Measurements from ENCODE around the gene PCSK5. TPM values are rescaled to one million over a fixed set of nuclear protein-coding genes. Genes with fewer than 3 reads are reported as not detected.
"Not testable (repeated sequence)": the region's sequence is repeated elsewhere in the genome, so short reads cannot be mapped to it uniquely, and the experiment has no call there.

PCSK5 gene
- total RNA-seq, 2 donors from 2014 or later = 9.4 to 12.0 TPM

GRCh38 chr9:76314321-76314720, 423.8 kb downstream of the PCSK5 start:
- H3K9me3 ChIP-seq (ENCODE audit: control insufficient read depth, low read length, poor library complexity, severe bottlenecking) = no peaks in the 10 kb centered on the region
- H3K4me3 Mint-ChIP-seq = no peak overlapping the region
- H3K36me3 Mint-ChIP-seq (ENCODE audit: low read depth) = no peaks in the 10 kb centered on the region
- ATAC-seq (no peak), DNase-seq (no peak)
- H3K27ac Mint-ChIP-seq = no peak overlapping the region
- H3K27me3 Mint-ChIP-seq = peaks cover 19% of the 10 kb centered on the region
- H3K4me1 Mint-ChIP-seq = no peaks in the 10 kb centered on the region

DNA sequence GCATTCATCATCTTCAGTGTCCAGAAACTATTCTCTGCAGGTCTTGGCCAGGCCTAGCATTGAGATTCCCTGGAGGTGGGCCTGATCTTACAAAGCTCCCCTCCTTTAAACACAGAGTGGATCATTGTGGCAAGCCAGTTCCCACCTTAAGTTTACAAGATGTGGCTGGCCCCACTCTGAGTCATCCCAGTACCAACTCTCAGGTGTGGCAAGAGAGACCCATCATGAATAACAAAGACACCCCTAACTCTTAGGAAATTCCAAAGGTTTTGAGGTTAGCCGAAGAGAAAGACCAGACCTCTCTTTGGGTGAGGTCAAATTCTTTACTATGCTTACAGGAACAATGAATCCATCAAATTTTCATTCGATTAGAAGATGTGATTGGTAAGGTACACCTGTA, 425.6 kb downstream of the PCSK5 start:
- peaks cover under 1% of the 10 kb centered on the region for H3K36me3 Mint-ChIP-seq (ENCODE audit: low read depth)

DNA sequence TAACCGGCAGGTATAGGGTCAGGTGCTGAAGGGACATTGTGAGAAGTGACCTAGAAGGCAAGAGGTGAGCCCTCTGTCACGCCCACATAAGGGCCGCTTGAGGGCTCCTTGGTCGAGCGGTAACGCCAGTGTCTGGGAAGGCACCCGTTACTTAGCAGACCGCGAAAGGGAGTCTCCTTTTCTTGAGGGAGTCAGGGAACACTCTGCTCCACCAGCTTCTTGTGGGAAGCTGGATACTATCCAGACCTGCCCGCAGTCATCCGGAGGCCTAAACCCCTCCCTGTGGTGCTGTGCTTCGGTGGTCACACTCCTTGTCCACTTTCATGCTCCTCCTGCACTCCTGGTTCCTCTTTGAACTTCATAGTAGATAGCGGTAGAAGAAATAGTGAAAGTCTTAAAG, 429.0 kb downstream of the PCSK5 start:
- not testable (repeated sequence) for H3K4me1 Mint-ChIP-seq; H3K27ac Mint-ChIP-seq; ATAC-seq; H3K4me3 Mint-ChIP-seq; H3K36me3 Mint-ChIP-seq (ENCODE audit: low read depth); H3K9me3 ChIP-seq (ENCODE audit: control insufficient read depth, low read length, poor library complexity, severe bottlenecking); DNase-seq
- H3K27me3 Mint-ChIP-seq = peaks cover 37% of the 10 kb centered on the region

More for the DNA sequence above, 425.6 kb downstream of the PCSK5 start:
- Mint-ChIP-seq H3K4me3 (no peak overlapping the region), H3K4me1 (no peaks in the 10 kb centered on the region), H3K27me3 (peaks cover 13% of the 10 kb centered on the region), H3K27ac (no peak overlapping the region)
- DNase-seq (no peak), ATAC-seq (no peak)
- no peaks in the 10 kb centered on the region for H3K9me3 ChIP-seq (ENCODE audit: control insufficient read depth, low read length, poor library complexity, severe bottlenecking)

DNA sequence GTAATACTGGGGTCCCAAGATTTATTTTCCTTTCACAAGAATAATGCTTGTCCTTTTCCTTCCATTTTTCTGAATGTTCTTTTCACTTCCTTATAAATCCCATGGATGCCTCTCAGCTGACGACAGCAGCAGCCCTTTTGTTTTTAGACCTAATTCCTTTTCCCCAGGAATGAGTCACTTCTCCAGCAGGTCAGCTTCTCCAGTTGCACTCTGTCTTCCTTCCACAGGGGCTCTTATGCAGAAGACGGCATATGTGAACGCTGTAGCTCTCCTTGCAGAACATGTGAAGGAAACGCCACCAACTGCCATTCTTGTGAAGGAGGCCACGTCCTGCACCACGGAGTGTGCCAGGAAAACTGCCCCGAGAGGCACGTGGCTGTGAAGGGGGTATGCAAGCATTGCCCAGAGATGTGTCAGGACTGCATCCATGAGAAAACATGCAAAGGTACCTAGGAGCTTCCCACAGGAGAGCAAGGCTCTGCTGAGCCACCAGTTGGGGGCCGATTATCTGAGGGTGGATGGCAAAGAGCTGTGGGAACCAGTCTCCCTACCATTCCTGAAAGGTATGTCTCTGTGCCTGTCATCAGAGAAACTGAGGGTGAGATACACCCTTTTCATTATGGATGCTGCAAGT, 430.8 kb downstream of the PCSK5 start:
- Mint-ChIP-seq H3K36me3 (ENCODE audit: low read depth) (peaks cover 2% of the 10 kb centered on the region), H3K27me3 (peaks cover 40% of the 10 kb centered on the region), H3K4me3 (no peak overlapping the region), H3K4me1 (peaks cover 2% of the 10 kb centered on the region), H3K27ac (no peak overlapping the region)
- DNase-seq (no peak), ATAC-seq (no peak)
- H3K9me3 ChIP-seq (ENCODE audit: control insufficient read depth, low read length, poor library complexity, severe bottlenecking) = no peaks in the 10 kb centered on the region

DNA sequence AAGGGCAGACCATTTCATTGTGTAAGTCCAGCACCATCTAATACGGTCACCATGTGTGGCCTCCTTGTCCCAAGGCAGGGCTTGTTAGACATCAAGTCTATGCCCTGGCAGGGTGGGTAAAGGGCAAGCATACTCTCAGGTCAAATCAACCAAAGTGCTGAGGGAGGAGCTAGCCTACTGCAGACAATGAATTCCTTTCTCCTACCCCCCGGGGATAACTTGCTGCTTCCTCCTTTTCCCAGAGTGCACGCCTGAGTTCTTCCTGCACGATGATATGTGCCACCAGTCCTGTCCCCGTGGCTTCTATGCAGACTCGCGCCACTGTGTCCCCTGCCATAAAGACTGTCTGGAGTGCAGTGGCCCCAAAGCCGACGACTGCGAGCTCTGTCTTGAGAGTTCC, 432.3 kb downstream of the PCSK5 start:
- no peak for DNase-seq
- peaks cover 2% of the 10 kb centered on the region for H3K4me1 Mint-ChIP-seq
- H3K27me3 Mint-ChIP-seq = peaks cover 36% of the 10 kb centered on the region
- no peak overlapping the region for H3K27ac Mint-ChIP-seq
- peaks cover 2% of the 10 kb centered on the region for H3K36me3 Mint-ChIP-seq (ENCODE audit: low read depth)
- H3K4me3 Mint-ChIP-seq = no peak overlapping the region
- no peak for ATAC-seq
- no peaks in the 10 kb centered on the region for H3K9me3 ChIP-seq (ENCODE audit: control insufficient read depth, low read length, poor library complexity, severe bottlenecking)

GRCh38 chr9:76323490-76323889, 433.0 kb downstream of the PCSK5 start:
- no peaks in the 10 kb centered on the region for H3K9me3 ChIP-seq (ENCODE audit: control insufficient read depth, low read length, poor library complexity, severe bottlenecking)
- peaks cover 2% of the 10 kb centered on the region for H3K4me1 Mint-ChIP-seq
- DNase-seq (no peak), ATAC-seq (no peak)
- peaks cover 4% of the 10 kb centered on the region for H3K36me3 Mint-ChIP-seq (ENCODE audit: low read depth)
- H3K4me3 Mint-ChIP-seq = no peak overlapping the region
- peaks cover 36% of the 10 kb centered on the region for H3K27me3 Mint-ChIP-seq
- H3K27ac Mint-ChIP-seq = no peak overlapping the region

DNA sequence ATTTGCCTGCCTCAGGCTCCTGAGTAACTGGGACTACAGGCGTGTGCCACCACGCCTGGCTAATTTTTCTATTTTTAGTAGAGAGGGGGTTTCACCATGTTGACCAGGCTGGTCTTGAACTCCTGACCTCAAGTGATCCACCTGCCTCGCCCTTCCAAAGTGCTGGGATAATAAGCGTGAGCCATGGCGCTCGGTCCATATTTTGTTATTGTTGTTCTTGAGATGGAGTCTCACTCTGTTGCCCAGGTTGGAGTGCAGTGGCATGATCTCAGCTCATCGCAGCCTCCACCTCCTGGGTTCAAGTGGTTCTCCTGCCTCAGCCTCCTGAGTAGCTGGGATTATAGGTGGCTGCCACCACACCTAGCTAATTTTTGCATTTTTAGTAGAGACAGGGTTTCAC, 433.6 kb downstream of the PCSK5 start:
- not testable (repeated sequence) for ATAC-seq; H3K27ac Mint-ChIP-seq; DNase-seq; H3K36me3 Mint-ChIP-seq (ENCODE audit: low read depth); H3K4me1 Mint-ChIP-seq; H3K4me3 Mint-ChIP-seq; H3K9me3 ChIP-seq (ENCODE audit: control insufficient read depth, low read length, poor library complexity, severe bottlenecking)
- peaks cover 36% of the 10 kb centered on the region for H3K27me3 Mint-ChIP-seq

- DNase-seq (no peak), ATAC-seq (no peak)
- Mint-ChIP-seq H3K27me3 (peaks cover 32% of the 10 kb centered on the region), H3K36me3 (ENCODE audit: low read depth) (peaks cover 3% of the 10 kb centered on the region), H3K27ac (no peak overlapping the region), H3K4me3 (no peak overlapping the region), H3K4me1 (peaks cover under 1% of the 10 kb centered on the region)
- H3K9me3 ChIP-seq (ENCODE audit: control insufficient read depth, low read length, poor library complexity, severe bottlenecking) = no peaks in the 10 kb centered on the region
These were observed 439.6 kb downstream of the PCSK5 start for GRCh38 chr9:76330034-76330433.

- H3K9me3 ChIP-seq (ENCODE audit: control insufficient read depth, low read length, poor library complexity, severe bottlenecking) = no peaks in the 10 kb centered on the region
- Mint-ChIP-seq H3K27ac (no peak overlapping the region), H3K4me1 (peaks cover 2% of the 10 kb centered on the region), H3K27me3 (peaks cover 36% of the 10 kb centered on the region), H3K36me3 (ENCODE audit: low read depth) (peaks cover 1% of the 10 kb centered on the region), H3K4me3 (no peak overlapping the region)
- ATAC-seq (no peak), DNase-seq (no peak)
These were observed 442.9 kb downstream of the PCSK5 start for GRCh38 chr9:76333388-76333787.

GRCh38 chr9:76333964-76334363, 443.5 kb downstream of the PCSK5 start:
- Mint-ChIP-seq H3K27me3 (peaks cover 42% of the 10 kb centered on the region), H3K27ac (no peak overlapping the region), H3K4me3 (no peak overlapping the region), H3K36me3 (ENCODE audit: low read depth) (peaks cover 2% of the 10 kb centered on the region), H3K4me1 (peaks cover 2% of the 10 kb centered on the region)
- ATAC-seq = no peak
- DNase-seq = no peak
- no peaks in the 10 kb centered on the region for H3K9me3 ChIP-seq (ENCODE audit: control insufficient read depth, low read length, poor library complexity, severe bottlenecking)

GRCh38 chr9:76336027-76336426, 445.6 kb downstream of the PCSK5 start:
- DNase-seq (no peak), ATAC-seq (no peak)
- peaks cover 2% of the 10 kb centered on the region for H3K36me3 Mint-ChIP-seq (ENCODE audit: low read depth)
- H3K4me3 Mint-ChIP-seq = no peak overlapping the region
- no peaks in the 10 kb centered on the region for H3K9me3 ChIP-seq (ENCODE audit: control insufficient read depth, low read length, poor library complexity, severe bottlenecking)
- H3K27ac Mint-ChIP-seq = no peak overlapping the region
- peaks cover 2% of the 10 kb centered on the region for H3K4me1 Mint-ChIP-seq
- H3K27me3 Mint-ChIP-seq = peaks cover 30% of the 10 kb centered on the region

GRCh38 chr9:76338418-76338817, 447.9 kb downstream of the PCSK5 start:
- no peaks in the 10 kb centered on the region for H3K9me3 ChIP-seq (ENCODE audit: control insufficient read depth, low read length, poor library complexity, severe bottlenecking)
- Mint-ChIP-seq H3K27me3 (peaks cover 19% of the 10 kb centered on the region), H3K36me3 (ENCODE audit: low read depth) (peaks cover 2% of the 10 kb centered on the region), H3K4me3 (no peak overlapping the region), H3K4me1 (peaks cover 2% of the 10 kb centered on the region), H3K27ac (no peak overlapping the region)
- ATAC-seq = no peak
- DNase-seq = no peak

DNA sequence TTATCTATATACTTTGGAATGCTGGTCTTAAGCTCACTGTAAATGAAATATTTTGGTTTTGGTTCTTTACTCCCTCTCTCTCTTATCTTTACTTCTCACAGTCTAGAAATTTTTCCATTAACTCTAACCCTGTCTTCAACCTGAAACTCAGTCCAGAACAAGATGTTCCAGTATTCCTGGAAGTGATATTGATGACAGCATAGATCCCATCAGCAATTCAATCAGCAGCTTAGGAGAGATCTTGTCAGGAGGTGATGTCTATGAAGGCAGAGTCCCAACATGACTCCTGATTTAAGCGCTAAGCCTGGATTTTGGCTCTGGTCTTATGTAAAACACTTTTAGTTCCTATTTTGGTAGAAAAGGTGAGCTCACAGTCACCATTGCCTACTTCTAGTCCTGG, 451.1 kb downstream of the PCSK5 start:
- Mint-ChIP-seq H3K36me3 (ENCODE audit: low read depth) (peaks cover 2% of the 10 kb centered on the region), H3K27ac (no peak overlapping the region), H3K4me3 (no peak overlapping the region), H3K27me3 (peaks cover 14% of the 10 kb centered on the region), H3K4me1 (no peaks in the 10 kb centered on the region)
- no peaks in the 10 kb centered on the region for H3K9me3 ChIP-seq (ENCODE audit: control insufficient read depth, low read length, poor library complexity, severe bottlenecking)
- DNase-seq = no peak
- no peak for ATAC-seq

GRCh38 chr9:76342201-76342600, 451.7 kb downstream of the PCSK5 start:
- H3K9me3 ChIP-seq (ENCODE audit: control insufficient read depth, low read length, poor library complexity, severe bottlenecking) = no peaks in the 10 kb centered on the region
- Mint-ChIP-seq H3K4me1 (no peaks in the 10 kb centered on the region), H3K36me3 (ENCODE audit: low read depth) (peaks cover 2% of the 10 kb centered on the region), H3K27ac (no peak overlapping the region), H3K27me3 (peaks cover 14% of the 10 kb centered on the region), H3K4me3 (no peak overlapping the region)
- DNase-seq (no peak), ATAC-seq (no peak)

Measured in T-helper 17 cell (primary cell).